Measurements from ENCODE around the gene KCNJ13. TPM values are rescaled to one million over a fixed set of nuclear protein-coding genes. Genes with fewer than 3 reads are reported as not detected.

KCNJ13 gene
- total RNA-seq, 1 donor from 2014 or later, result not detected

Other genes with a start within 250 kb of the KCNJ13 start
- gene CHRNG, start 236.9 kb downstream of the KCNJ13 start, total RNA-seq, result not detected
- 2.0 TPM for gene TIGD1, start 226.0 kb downstream of the KCNJ13 start, total RNA-seq
- 39.0 TPM for gene EIF4E2, start 225.9 kb downstream of the KCNJ13 start, total RNA-seq
- 26.3 TPM for gene EFHD1, start 143.0 kb downstream of the KCNJ13 start, total RNA-seq
- gene GIGYF2, start 79.2 kb downstream of the KCNJ13 start, total RNA-seq, result 57.2 TPM
- gene SNORC, start 93.7 kb upstream of the KCNJ13 start, total RNA-seq, result 0.46 TPM
- gene NGEF, start 236.7 kb upstream of the KCNJ13 start, total RNA-seq, result 0.51 TPM

All from Right ventricle myocardium inferior (tissue), 1 donor.